GM21529 (cell line): Measurements from ENCODE around the gene CDH4.

Experiments
- ATAC-seq: cut with Tn5 transposase; IDR thresholded peaks from one replicate; pipeline ENCODE4 v1.9.1; 2021; ENCODE audit not compliant: unreplicated experiment

Gene CDH4

GRCh38 chr20:61482056-61482887 lies 230.2 kb downstream of the CDH4 start:
- no peak for ATAC-seq

GRCh38 chr20:61482901-61483300 lies 230.8 kb downstream of the CDH4 start:
- ATAC-seq: no peak

GRCh38 chr20:61483336-61484067 lies 231.4 kb downstream of the CDH4 start:
- no peak for ATAC-seq

- no peak for ATAC-seq
Observed at GRCh38 chr20:61486198-61486597, 234.1 kb downstream of the CDH4 start.

- no peak for ATAC-seq
Observed at GRCh38 chr20:61487346-61487996, 235.4 kb downstream of the CDH4 start.

GRCh38 chr20:61487997-61488371 lies 235.9 kb downstream of the CDH4 start:
- no peak for ATAC-seq

- no peak for ATAC-seq
Observed at GRCh38 chr20:61490721-61491120, 238.7 kb downstream of the CDH4 start.

GRCh38 chr20:61492065-61492464 lies 240.0 kb downstream of the CDH4 start:
- ATAC-seq: no peak

GRCh38 chr20:61493798-61494305 lies 241.8 kb downstream of the CDH4 start:
- ATAC-seq: no peak

- no peak for ATAC-seq
Observed at GRCh38 chr20:61494763-61495575, 242.9 kb downstream of the CDH4 start.

- ATAC-seq: no peak
Observed at GRCh38 chr20:61497029-61497627, 245.1 kb downstream of the CDH4 start.

GRCh38 chr20:61499859-61500554 lies 247.9 kb downstream of the CDH4 start:
- no peak for ATAC-seq

GRCh38 chr20:61500791-61501321 lies 248.8 kb downstream of the CDH4 start:
- ATAC-seq: no peak

GRCh38 chr20:61502433-61502832 lies 250.4 kb downstream of the CDH4 start:
- ATAC-seq: no peak

- no peak for ATAC-seq
Observed at GRCh38 chr20:61503106-61503505, 251.0 kb downstream of the CDH4 start.

GRCh38 chr20:61505508-61505907 lies 253.4 kb downstream of the CDH4 start:
- no peak for ATAC-seq

- no peak for ATAC-seq
Observed at GRCh38 chr20:61507778-61508177, 255.7 kb downstream of the CDH4 start.

GRCh38 chr20:61508301-61509096 lies 256.4 kb downstream of the CDH4 start:
- no peak for ATAC-seq
